Liver (tissue), 3 donors: ENCODE measurements around the gene NOL11.

Experiments
- FOXA1 ChIP-seq: IDR thresholded peaks from 2 replicates; pipeline ENCODE4 v1.6.1; 2016; ENCODE audit warnings: antibody characterized with exemption
- FOXA2 ChIP-seq: IDR thresholded peaks from 2 replicates; pipeline ENCODE4 v1.6.1; 2016; ENCODE audit warnings: antibody characterized with exemption
- GABPA ChIP-seq, 2 donors: IDR thresholded peaks in 1 of 2; conservative IDR thresholded peaks in 1 of 2; 2 replicates each; pipeline ENCODE4 v1.6.1; 2016; ENCODE audit warnings: antibody characterized with exemption in 2 of 2, mild to moderate bottlenecking in 1 of 2, moderate library complexity in 1 of 2
- HNF4A ChIP-seq, 2 donors: conservative IDR thresholded peaks; 2 replicates each; pipeline ENCODE4 v1.6.1; 2016; ENCODE audit warnings: antibody characterized with exemption in 2 of 2, mild to moderate bottlenecking in 2 of 2
- JUND ChIP-seq, 2 donors: IDR thresholded peaks; 2 replicates each; pipeline ENCODE4 v1.6.1; 2016; ENCODE audit warnings: antibody characterized with exemption in 2 of 2
- RAD21 ChIP-seq, 2 donors: IDR thresholded peaks; 2 replicates each; pipeline ENCODE4 v1.6.1; 2016; ENCODE audit warnings: antibody characterized with exemption in 2 of 2, mild to moderate bottlenecking in 2 of 2
- SP1 ChIP-seq: IDR thresholded peaks from 2 replicates; pipeline ENCODE4 v1.6.1; 2018; ENCODE audit warnings: antibody characterized with exemption, mild to moderate bottlenecking
- TAF1 ChIP-seq: conservative IDR thresholded peaks from 2 replicates; pipeline ENCODE4 v1.6.1; 2016; ENCODE audit warnings: antibody characterized with exemption, mild to moderate bottlenecking
- YY1 ChIP-seq: IDR thresholded peaks from 2 replicates; pipeline ENCODE4 v1.6.1; 2016; ENCODE audit warnings: antibody characterized with exemption, mild to moderate bottlenecking
- TF ChIP-seq, protein P1 (sequence below): fragments of 150-350 bp; IDR thresholded peaks from 2 replicates; pipeline ENCODE4 v1.5.1; 2017; ENCODE audit warnings: improper control_type of control experiment, low read depth, low read length; ENCODE audit not compliant: missing input control
- TF ChIP-seq, protein P2 (sequence below): IDR thresholded peaks from 2 replicates; pipeline ENCODE4 v1.6.1; 2016; ENCODE audit warnings: antibody characterized with exemption
- TF ChIP-seq, protein P3 (sequence below): IDR thresholded peaks from 2 replicates; pipeline ENCODE4 v1.6.1; 2016; ENCODE audit warnings: antibody characterized with exemption
- TF ChIP-seq, protein P4 (sequence below): IDR thresholded peaks from 2 replicates; pipeline ENCODE4 v1.6.1; 2016; ENCODE audit warnings: antibody characterized with exemption, mild to moderate bottlenecking
- TF ChIP-seq, protein P5 (sequence below): IDR thresholded peaks from 2 replicates; pipeline ENCODE4 v1.6.1; 2016; ENCODE audit warnings: antibody characterized with exemption
- donor health status: healthy.
- donor health status: healthy.

DNA sequence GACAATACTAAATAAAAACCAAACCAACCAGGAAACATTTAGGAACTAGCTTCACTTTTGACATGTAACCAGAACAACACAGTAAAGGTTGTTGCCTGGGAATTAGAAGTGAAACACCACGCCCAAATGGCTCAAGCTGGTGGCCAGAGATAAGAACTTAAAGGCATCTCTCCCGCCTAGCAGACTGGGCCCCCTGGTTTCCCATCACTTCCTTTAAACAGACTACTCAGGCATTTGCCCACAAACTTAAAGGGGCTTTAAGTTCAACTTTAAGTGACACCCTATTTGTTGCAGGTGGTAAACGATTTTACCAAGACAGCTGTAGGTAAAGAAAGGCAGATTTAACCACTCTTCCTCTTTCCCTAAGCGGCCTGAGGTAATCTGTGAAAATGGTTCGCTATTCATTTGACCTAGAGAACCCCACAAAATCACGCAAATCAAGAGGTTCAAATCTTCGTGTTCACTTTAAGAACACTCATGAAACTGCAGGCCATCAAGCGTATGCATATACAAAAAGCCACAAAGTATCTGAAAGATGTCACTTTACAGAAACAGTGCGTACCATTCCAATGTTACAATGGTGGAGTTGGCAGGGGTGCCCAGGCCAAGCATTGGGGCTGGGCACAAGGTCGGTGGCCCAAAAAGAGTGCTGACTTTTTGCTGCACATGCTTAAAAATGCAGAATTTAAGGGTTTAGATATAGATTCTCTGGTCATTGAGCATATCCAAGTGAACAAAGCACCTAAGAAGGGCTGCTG, 66.8 kb downstream of the NOL11 start:
- TF ChIP-seq, protein P1, sequence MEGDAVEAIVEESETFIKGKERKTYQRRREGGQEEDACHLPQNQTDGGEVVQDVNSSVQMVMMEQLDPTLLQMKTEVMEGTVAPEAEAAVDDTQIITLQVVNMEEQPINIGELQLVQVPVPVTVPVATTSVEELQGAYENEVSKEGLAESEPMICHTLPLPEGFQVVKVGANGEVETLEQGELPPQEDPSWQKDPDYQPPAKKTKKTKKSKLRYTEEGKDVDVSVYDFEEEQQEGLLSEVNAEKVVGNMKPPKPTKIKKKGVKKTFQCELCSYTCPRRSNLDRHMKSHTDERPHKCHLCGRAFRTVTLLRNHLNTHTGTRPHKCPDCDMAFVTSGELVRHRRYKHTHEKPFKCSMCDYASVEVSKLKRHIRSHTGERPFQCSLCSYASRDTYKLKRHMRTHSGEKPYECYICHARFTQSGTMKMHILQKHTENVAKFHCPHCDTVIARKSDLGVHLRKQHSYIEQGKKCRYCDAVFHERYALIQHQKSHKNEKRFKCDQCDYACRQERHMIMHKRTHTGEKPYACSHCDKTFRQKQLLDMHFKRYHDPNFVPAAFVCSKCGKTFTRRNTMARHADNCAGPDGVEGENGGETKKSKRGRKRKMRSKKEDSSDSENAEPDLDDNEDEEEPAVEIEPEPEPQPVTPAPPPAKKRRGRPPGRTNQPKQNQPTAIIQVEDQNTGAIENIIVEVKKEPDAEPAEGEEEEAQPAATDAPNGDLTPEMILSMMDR, result no peak
- TF ChIP-seq HNF4A (conservative IDR thresholded peaks at IDR 0.05), result no peak
- TF ChIP-seq, protein P2, sequence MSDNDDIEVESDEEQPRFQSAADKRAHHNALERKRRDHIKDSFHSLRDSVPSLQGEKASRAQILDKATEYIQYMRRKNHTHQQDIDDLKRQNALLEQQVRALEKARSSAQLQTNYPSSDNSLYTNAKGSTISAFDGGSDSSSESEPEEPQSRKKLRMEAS, result no peak
- TF ChIP-seq RAD21 (IDR thresholded peaks at IDR 0.05), result no peak
- TF ChIP-seq, protein P3, sequence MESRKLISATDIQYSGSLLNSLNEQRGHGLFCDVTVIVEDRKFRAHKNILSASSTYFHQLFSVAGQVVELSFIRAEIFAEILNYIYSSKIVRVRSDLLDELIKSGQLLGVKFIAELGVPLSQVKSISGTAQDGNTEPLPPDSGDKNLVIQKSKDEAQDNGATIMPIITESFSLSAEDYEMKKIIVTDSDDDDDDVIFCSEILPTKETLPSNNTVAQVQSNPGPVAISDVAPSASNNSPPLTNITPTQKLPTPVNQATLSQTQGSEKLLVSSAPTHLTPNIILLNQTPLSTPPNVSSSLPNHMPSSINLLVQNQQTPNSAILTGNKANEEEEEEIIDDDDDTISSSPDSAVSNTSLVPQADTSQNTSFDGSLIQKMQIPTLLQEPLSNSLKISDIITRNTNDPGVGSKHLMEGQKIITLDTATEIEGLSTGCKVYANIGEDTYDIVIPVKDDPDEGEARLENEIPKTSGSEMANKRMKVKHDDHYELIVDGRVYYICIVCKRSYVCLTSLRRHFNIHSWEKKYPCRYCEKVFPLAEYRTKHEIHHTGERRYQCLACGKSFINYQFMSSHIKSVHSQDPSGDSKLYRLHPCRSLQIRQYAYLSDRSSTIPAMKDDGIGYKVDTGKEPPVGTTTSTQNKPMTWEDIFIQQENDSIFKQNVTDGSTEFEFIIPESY, result no peak
- TF ChIP-seq FOXA2, result no peak
- no peak for TF ChIP-seq GABPA (IDR thresholded peaks at IDR 0.05 in 1 of 2, conservative IDR thresholded peaks at IDR 0.05 in 1 of 2)
- TF ChIP-seq, protein P4, sequence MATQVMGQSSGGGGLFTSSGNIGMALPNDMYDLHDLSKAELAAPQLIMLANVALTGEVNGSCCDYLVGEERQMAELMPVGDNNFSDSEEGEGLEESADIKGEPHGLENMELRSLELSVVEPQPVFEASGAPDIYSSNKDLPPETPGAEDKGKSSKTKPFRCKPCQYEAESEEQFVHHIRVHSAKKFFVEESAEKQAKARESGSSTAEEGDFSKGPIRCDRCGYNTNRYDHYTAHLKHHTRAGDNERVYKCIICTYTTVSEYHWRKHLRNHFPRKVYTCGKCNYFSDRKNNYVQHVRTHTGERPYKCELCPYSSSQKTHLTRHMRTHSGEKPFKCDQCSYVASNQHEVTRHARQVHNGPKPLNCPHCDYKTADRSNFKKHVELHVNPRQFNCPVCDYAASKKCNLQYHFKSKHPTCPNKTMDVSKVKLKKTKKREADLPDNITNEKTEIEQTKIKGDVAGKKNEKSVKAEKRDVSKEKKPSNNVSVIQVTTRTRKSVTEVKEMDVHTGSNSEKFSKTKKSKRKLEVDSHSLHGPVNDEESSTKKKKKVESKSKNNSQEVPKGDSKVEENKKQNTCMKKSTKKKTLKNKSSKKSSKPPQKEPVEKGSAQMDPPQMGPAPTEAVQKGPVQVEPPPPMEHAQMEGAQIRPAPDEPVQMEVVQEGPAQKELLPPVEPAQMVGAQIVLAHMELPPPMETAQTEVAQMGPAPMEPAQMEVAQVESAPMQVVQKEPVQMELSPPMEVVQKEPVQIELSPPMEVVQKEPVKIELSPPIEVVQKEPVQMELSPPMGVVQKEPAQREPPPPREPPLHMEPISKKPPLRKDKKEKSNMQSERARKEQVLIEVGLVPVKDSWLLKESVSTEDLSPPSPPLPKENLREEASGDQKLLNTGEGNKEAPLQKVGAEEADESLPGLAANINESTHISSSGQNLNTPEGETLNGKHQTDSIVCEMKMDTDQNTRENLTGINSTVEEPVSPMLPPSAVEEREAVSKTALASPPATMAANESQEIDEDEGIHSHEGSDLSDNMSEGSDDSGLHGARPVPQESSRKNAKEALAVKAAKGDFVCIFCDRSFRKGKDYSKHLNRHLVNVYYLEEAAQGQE, result no peak
- TF ChIP-seq TAF1, result no peak
- no peak for TF ChIP-seq YY1
- TF ChIP-seq FOXA1, result no peak
- no peak for TF ChIP-seq JUND (IDR thresholded peaks at IDR 0.05)
- no peak for TF ChIP-seq SP1
- TF ChIP-seq, protein P5, sequence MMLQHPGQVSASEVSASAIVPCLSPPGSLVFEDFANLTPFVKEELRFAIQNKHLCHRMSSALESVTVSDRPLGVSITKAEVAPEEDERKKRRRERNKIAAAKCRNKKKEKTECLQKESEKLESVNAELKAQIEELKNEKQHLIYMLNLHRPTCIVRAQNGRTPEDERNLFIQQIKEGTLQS, result no peak
